Large intestine (tissue), 3 donors: ENCODE results near the gene PATJ. TPM values are rescaled to one million over a fixed set of nuclear protein-coding genes. Genes with fewer than 3 reads are reported as not detected.
"Not testable (repeated sequence)": the region's sequence is repeated elsewhere in the genome, so short reads cannot be mapped to it uniquely, and the experiment has no call there.

ENCODE experiments used
- DNase-seq, 2 donors: peaks; one replicate each; pipeline versions ENCODE4 v3.0.0 to v3.0.0-alpha.2; 2013
- H3K27ac ChIP-seq: one replicate; pipeline ENCODE4 v1.5.1; 2013; ENCODE audit warnings: low read length
- H3K27me3 ChIP-seq: 2 replicates; pipeline ENCODE4 v1.6.1; 2013; ENCODE audit warnings: low read length; ENCODE audit not compliant: control insufficient read depth, insufficient read depth
- H3K36me3 ChIP-seq: 2 replicates; pipeline ENCODE4 v1.6.1; 2013; ENCODE audit warnings: low read length; ENCODE audit not compliant: control insufficient read depth, insufficient read depth
- H3K4me1 ChIP-seq: one replicate; pipeline ENCODE4 v1.6.1; 2013; ENCODE audit warnings: low read length; ENCODE audit not compliant: control insufficient read depth, insufficient read depth
- H3K4me3 ChIP-seq: one replicate; pipeline ENCODE4 v1.5.1; 2013; ENCODE audit warnings: low read length
- H3K9me3 ChIP-seq: one replicate; pipeline ENCODE4 v1.6.1; 2013; ENCODE audit warnings: mild to moderate bottlenecking, low read depth, low read length, moderate library complexity; ENCODE audit not compliant: control insufficient read depth
- WGBS: methylation state at CpG from one replicate; pipeline ENCODE4 v1.1.5; 2013; ENCODE audit warnings: low lambda C conversion rate; ENCODE audit not compliant: insufficient coverage; 5-methylcytosine and 5-hydroxymethylcytosine counted together
- polyA plus RNA-seq: library from polyadenylated mRNA; unstranded; fragments of 120-200 nt; gene quantifications from one replicate; pipeline ENCODE4 v1.2.1, GENCODE V29; 2013

The PATJ gene
- polyA plus RNA-seq, 1 donor, result 33.0 TPM

DNA sequence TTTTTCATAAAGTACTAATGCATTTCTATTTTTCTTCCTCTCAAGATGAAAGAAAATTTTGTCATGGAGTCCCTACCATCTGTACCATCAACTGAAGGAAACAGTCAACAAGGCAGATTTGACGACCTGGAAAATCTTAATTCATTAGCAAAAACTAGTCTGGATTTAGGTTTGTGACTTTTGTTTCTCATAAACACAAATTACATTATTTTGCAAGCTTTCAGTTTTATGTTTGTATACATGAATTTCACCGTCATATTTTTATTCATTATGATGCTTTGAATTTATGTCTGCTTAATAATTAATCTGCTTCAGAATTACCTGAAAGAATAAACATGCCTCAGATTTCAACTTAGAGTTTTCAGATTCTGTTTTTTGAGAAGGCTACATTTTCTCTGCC, 132.9 kb downstream of the PATJ start:
- Histone ChIP-seq H3K27me3 (no peaks in the 10 kb centered on the region), H3K4me1 (no peaks in the 10 kb centered on the region), H3K27ac (no peak overlapping the region), H3K4me3 (no peak overlapping the region), H3K9me3 (peaks cover 11% of the 10 kb centered on the region), H3K36me3 (peaks cover 18% of the 10 kb centered on the region)
- no peak for DNase-seq
- WGBS, result 100% methylated on average over 2 of the region's 2 CpGs

DNA sequence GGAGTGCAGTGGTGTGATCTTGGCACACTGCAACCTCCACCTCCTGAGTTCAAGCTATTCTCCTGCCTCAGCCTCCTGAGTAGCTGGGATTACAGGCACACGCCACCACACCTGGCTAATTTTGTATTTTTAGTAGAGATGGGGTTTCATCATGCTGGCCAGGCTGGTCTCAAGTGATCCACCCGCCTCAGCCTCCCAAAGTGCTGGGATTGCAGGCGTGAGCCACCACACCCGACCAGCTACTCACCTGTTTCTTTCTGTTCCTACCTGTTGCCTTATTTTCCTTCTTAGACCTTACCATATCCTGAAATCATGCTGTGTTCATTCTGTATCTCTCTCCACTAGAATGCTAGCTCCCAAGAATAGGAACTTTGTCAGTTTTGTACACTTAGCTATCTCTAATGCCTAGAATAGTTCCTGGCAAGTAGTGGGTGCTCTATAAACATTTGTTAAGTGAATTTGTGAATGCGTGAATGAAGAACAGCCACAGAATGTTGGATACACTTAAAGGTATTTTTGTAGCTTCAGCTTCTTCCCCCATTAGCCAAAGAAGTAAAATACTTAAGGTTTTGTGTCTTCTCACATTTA, 137.7 kb downstream of the PATJ start:
- WGBS, result no CpG with 5 or more reads among the region's 5 CpGs

DNA sequence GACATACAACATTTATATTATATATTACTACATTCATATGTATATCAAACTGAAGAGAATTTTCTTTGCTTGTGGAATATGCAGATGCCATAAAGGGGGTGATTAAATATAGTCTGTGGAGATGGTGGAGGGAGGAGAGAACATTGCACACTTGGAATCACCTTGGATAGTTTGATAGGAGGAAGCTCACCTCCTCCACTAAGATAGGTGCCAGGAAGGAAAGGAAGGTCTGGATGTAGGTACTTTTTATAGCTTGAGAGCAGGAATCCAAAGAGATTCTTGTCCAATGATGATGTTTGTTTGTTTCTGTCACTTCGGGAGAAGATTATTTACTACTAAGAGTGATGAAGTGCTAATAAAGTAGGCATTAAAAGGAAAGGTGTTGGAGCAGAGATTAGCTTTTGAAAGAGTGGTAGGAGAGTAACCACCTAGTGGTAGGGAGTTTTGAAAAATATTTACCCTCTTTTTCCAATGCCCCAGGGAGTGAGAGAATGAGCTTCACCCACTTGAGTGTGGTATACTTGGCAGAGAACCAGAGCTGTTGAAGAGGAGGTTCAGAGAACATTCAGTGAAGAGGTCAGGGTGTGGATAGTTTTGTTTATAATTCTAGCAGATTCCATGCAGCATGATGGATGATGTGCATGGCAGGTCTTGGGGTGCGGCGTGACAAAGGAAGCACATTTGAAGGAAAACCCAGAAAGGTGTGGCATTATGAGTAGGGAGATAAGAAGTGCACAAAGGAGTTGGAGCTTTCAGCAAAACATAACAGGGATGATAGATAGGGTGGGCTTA, 145.0 kb downstream of the PATJ start:
- Histone ChIP-seq H3K9me3 (no peaks in the 10 kb centered on the region), H3K27ac (no peak overlapping the region), H3K4me3 (no peak overlapping the region), H3K27me3 (no peaks in the 10 kb centered on the region), H3K36me3 (peaks cover 11% of the 10 kb centered on the region), H3K4me1 (no peaks in the 10 kb centered on the region)
- WGBS, result no CpG with 5 or more reads among the region's 3 CpGs
- DNase-seq, result peak; percentile 7 to 15

More for the DNA sequence above, 137.7 kb downstream of the PATJ start:
- H3K9me3 ChIP-seq, H3K27me3 ChIP-seq, DNase-seq, H3K27ac ChIP-seq, H3K4me1 ChIP-seq, H3K4me3 ChIP-seq: not testable (repeated sequence)
- peaks cover 16% of the 10 kb centered on the region for H3K36me3 ChIP-seq

DNA sequence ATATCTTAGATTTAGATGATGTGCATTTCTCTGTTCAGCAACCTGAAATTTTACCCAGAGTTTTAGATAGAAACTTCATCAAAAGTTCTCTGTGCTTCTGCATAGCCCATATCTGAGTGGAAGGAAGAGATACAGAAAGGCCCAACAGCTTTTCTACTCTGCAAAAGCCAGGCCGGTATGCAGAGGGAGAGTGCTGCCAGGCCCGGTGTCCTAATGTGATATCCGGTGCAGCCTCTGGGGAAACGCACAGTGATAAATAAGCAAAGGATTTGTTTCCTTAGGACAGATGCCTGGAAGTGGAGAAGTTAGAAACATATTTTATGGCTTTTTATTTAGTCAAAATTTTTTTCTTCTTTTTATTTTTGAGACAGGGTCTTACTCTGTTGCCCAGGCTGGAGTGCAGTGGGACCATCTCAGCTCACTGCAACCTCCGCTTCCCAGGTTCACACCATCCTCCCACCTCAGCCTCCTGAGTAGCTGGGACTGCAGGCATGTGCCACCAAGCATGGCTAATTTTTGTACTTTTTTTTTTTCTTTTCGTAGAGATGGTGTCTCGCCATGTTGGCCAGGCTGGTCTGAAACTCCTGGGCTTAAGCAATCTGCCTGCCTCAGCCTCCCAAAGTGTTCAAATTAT, 145.8 kb downstream of the PATJ start:
- H3K27me3 ChIP-seq, result no peaks in the 10 kb centered on the region

DNA sequence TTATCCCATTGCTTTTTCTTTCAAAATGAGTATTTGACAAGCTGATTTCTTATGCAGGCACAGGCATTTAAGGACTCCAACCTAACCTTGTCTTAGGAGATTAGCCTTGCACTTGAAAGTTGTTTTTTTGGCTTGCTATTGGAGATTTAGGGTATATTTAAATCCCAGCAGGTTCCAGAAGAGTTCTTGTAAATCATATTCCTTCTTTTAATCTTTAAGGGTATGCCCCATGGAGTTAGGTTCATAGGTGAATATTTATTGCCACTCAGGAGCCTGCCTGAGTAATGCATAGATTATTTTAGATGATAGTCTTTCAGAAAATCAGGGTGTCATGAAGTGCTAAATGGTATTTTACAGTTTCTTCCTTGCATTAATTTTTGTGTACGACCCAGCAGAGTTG, 146.5 kb downstream of the PATJ start:
- DNase-seq, result peak in 1 of 2 donors; percentile 31
- Histone ChIP-seq H3K36me3 (peaks cover 7% of the 10 kb centered on the region), H3K9me3 (no peaks in the 10 kb centered on the region), H3K4me1 (no peaks in the 10 kb centered on the region), H3K27ac (no peak overlapping the region), H3K4me3 (no peak overlapping the region), H3K27me3 (no peaks in the 10 kb centered on the region)
- WGBS, result no CpG with 5 or more reads among the region's 1 CpG

More for the DNA sequence above, 145.8 kb downstream of the PATJ start:
- Histone ChIP-seq H3K27ac (no peak overlapping the region), H3K4me1 (no peaks in the 10 kb centered on the region), H3K36me3 (peaks cover 7% of the 10 kb centered on the region), H3K9me3 (no peaks in the 10 kb centered on the region), H3K4me3 (no peak overlapping the region)
- WGBS, result 100% methylated on average over 1 of the region's 7 CpGs
- DNase-seq, result no peak

DNA sequence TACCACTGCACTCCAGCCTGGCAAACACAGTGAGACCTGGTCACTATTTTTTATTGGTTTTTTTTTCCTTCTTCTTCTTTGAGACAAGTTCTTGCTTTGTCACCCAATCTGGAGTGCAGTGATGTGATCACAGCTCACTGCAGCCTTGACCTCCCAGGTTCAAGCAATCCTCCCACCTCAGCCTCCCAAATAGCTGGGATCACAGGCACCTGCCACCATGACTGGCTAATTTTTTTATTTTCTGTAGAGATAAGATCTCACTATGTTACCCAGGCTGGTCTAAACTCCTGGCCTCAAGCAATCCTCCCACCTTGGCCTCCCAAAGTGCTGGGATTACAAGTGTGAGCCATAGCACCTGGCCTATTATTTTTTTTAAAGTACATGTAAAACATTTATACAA, 148.2 kb downstream of the PATJ start:
- not testable (repeated sequence) for H3K36me3 ChIP-seq, H3K4me1 ChIP-seq, H3K27ac ChIP-seq, H3K4me3 ChIP-seq, H3K27me3 ChIP-seq, H3K9me3 ChIP-seq, DNase-seq

DNA sequence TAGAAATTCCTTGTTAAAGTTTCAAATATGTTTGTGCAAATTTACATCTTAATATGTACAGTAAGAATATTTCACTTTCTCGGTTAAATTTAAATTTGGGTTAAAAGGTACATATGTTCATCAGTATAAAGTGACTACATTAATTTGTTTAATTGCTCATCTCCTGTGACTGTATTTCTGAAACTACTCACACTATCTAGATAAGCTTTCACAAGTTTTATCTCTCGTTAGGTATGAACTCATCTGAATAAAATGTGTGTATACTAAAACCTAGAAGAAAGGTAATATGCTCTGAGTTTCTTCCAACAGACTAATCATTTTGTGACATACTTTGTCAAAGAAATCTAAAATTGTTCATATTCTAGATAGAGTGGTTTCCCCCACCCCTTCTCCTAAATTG, 150.7 kb downstream of the PATJ start:
- Histone ChIP-seq H3K27me3 (no peaks in the 10 kb centered on the region), H3K9me3 (no peaks in the 10 kb centered on the region), H3K36me3 (peaks cover 6% of the 10 kb centered on the region), H3K4me3 (no peak overlapping the region), H3K4me1 (no peaks in the 10 kb centered on the region), H3K27ac (no peak overlapping the region)
- WGBS, result 90% methylated on average over 1 of the region's 2 CpGs
- no peak for DNase-seq

DNA sequence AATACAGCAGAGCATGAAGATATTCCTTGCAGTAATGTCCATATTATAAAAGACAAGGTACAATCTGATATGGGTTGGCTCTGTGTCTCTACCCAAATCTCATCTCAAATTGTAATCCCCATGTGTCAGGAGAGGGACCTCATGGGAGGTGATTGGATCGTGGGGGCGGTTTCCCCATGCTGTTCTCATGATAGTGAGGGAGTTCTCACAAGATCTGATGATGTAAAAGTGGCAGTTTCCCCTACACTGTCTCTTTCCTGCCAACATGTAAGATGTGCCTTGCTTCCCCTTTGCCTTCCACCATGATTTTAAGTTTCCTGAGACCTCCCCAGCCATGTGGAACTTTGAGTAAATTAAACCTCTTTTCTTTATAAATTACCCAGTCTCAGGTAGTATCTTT, 152.0 kb downstream of the PATJ start:
- DNase-seq, H3K27me3 ChIP-seq, H3K27ac ChIP-seq, H3K9me3 ChIP-seq, H3K4me1 ChIP-seq, H3K4me3 ChIP-seq: not testable (repeated sequence)
- WGBS, result no CpG with 5 or more reads among the region's 2 CpGs
- peaks cover 11% of the 10 kb centered on the region for H3K36me3 ChIP-seq

DNA sequence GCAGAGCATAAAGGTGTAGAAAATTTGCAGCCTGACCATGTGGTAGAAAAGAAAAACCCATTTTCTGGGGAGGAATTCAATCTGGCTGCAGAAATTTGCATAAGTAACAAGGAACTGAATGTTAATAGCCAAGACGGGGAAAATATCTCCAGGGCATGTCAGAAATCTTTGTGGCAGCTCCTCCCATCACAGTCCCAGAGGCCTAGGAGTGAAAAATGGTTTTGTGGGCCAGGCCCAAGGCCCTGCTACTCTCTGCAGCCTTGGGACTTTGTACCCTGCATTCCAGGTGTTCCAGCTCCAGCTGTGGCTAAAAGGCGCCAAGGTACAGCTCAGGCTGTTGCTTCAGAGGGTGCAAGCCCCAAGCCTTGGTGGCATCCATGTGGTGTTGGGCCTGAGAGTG, 152.9 kb downstream of the PATJ start:
- Histone ChIP-seq H3K36me3 (peaks cover 14% of the 10 kb centered on the region), H3K27me3 (no peaks in the 10 kb centered on the region), H3K4me3 (no peak overlapping the region), H3K4me1 (no peaks in the 10 kb centered on the region), H3K9me3 (no peaks in the 10 kb centered on the region), H3K27ac (no peak overlapping the region)
- no peak for DNase-seq
- WGBS, result no CpG with 5 or more reads among the region's 2 CpGs

DNA sequence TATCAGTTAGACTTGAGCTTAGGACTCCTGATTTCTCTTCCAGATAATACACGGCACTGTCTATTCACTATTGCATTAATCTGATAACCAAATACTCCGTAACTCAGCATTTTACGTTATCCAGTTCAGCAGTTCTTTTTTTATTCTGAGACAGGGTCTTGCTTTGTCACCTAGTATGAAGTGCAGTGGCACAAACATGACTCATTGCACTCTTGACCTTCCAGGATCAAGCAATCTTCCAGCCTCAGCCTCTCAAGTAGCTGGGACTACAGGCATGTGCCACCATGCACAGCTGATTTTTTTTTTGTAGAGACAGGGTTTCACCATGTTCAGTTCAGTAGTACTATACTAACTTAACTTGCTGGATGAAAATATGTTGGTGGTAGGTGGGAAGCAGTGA, 156.4 kb downstream of the PATJ start:
- Histone ChIP-seq H3K4me3 (no peak overlapping the region), H3K36me3 (peaks cover 19% of the 10 kb centered on the region), H3K27ac (no peak overlapping the region), H3K27me3 (no peaks in the 10 kb centered on the region), H3K9me3 (no peaks in the 10 kb centered on the region), H3K4me1 (no peaks in the 10 kb centered on the region)
- DNase-seq, result no peak
- WGBS, result 90% methylated on average over 2 of the region's 3 CpGs
